Ramos (cell line): ENCODE results near the gene ARMC9.
"Not testable (repeated sequence)": the region's sequence is repeated elsewhere in the genome, so short reads cannot be mapped to it uniquely, and the experiment has no call there.

Experiments
- in situ Hi-C: fragments of 300-500 bp; cut with MboI; formaldehyde crosslinking; loops from one replicate; pipeline ENCODE4 v1.14.3; 2022; ENCODE audit warnings: low sequenced_read_pairs; ENCODE audit not compliant: unreplicated experiment

Gene ARMC9

GRCh38 chr2:231198291-231199173 lies at the start of gene ARMC9:
Gene ARMC9 (plus strand): TSS chr2:231198631. CDS start chr2:231206239, 7,608 bp downstream.
- in situ Hi-C loops, result no loop called here

- in situ Hi-C loops, result no loop called here
Measured at GRCh38 chr2:231152800-231153557, 45.5 kb upstream of the ARMC9 start.

GRCh38 chr2:231159306-231159705 lies 39.1 kb upstream of the ARMC9 start:
- in situ Hi-C loops, result no loop called here

- in situ Hi-C loops, result no loop called here
Measured at GRCh38 chr2:231160701-231161100, 37.7 kb upstream of the ARMC9 start.

- in situ Hi-C loops, result no loop called here
Measured at GRCh38 chr2:231161252-231161839, 37.1 kb upstream of the ARMC9 start.

GRCh38 chr2:231161877-231162329 lies 36.5 kb upstream of the ARMC9 start:
- in situ Hi-C loops, result no loop called here

- in situ Hi-C loops, result no loop called here
Measured at GRCh38 chr2:231163011-231163410, 35.4 kb upstream of the ARMC9 start.

GRCh38 chr2:231163414-231164095 lies 34.9 kb upstream of the ARMC9 start:
- in situ Hi-C loops, result no loop called here

- in situ Hi-C loops, result no loop called here
Measured at GRCh38 chr2:231167745-231168459, 30.5 kb upstream of the ARMC9 start.

- in situ Hi-C loops, result no loop called here
Measured at GRCh38 chr2:231168460-231169139, 29.8 kb upstream of the ARMC9 start.

- in situ Hi-C loops, result no loop called here
Measured at GRCh38 chr2:231169488-231169887, 28.9 kb upstream of the ARMC9 start.

GRCh38 chr2:231170055-231170454 lies 28.4 kb upstream of the ARMC9 start:
- in situ Hi-C loops, result no loop called here

- in situ Hi-C loops, result no loop called here
Measured at GRCh38 chr2:231172025-231172424, 26.4 kb upstream of the ARMC9 start.

- in situ Hi-C loops, result no loop called here
Measured at GRCh38 chr2:231174211-231174651, 24.2 kb upstream of the ARMC9 start.

GRCh38 chr2:231176066-231176465 lies 22.4 kb upstream of the ARMC9 start:
- in situ Hi-C loops, result no loop called here

GRCh38 chr2:231177156-231178025 lies 21.0 kb upstream of the ARMC9 start:
- in situ Hi-C loops, result no loop called here

- in situ Hi-C loops, result not testable (repeated sequence)
Measured at GRCh38 chr2:231178805-231179204, 19.6 kb upstream of the ARMC9 start.

- in situ Hi-C loops, result no loop called here
Measured at GRCh38 chr2:231181860-231182512, 16.4 kb upstream of the ARMC9 start.
